Measurements from ENCODE around the gene ARID3A. TPM values are rescaled to one million over a fixed set of nuclear protein-coding genes. Genes with fewer than 3 reads are reported as not detected.

The ARID3A gene
- total and polyA plus RNA-seq, 2 donors (not counting 3 experiments of a cell fraction or from before 2014, with no cell fraction given), result 5.4 to 13.2 TPM

- Histone ChIP-seq H3K9ac (replicated peaks; ENCODE audit: extremely low read depth, insufficient read depth, low read length) (peak overlapping the region; percentile 93), H3K79me2 (ENCODE audit: control insufficient read depth, insufficient read depth, low read length) (peaks cover 57% of the 10 kb centered on the region), H3K4me3 (replicated peaks in 1 of 3; ENCODE audit: insufficient read depth in 1 of 3, low read depth in 1 of 3, low read length in 3 of 3) (peak overlapping the region; percentile 80 to 90 (median 88)), H3K36me3 (ENCODE audit: control insufficient read depth in 2 of 2, extremely low read depth in 1 of 2, insufficient read depth in 2 of 2, low read length in 2 of 2) (no peaks in the 10 kb centered on the region), H3K9me3 (replicated peaks; ENCODE audit: control insufficient read depth, insufficient read depth, low read length) (no peaks in the 10 kb centered on the region), H3K9me1 (replicated peaks; ENCODE audit: control insufficient read depth, extremely low read depth, insufficient read depth, low read length) (no peaks in the 10 kb centered on the region), H3K27ac (ENCODE audit: insufficient read depth, low read depth, low read length) (peak overlapping the region; percentile 95), H2AFZ (ENCODE audit: low read depth, low read length) (peak overlapping the region; percentile 19), H3K4me1 (ENCODE audit: control insufficient read depth, extremely low read depth, insufficient read depth, low read length) (peaks cover 40% of the 10 kb centered on the region), H3K27me3 (ENCODE audit: control insufficient read depth in 2 of 2, insufficient read depth in 2 of 2, low read length in 2 of 2) (no peaks in the 10 kb centered on the region), H4K20me1 (replicated peaks; ENCODE audit: control insufficient read depth, extremely low read depth, insufficient read depth, low read length) (no peaks in the 10 kb centered on the region), H3K4me2 (ENCODE audit: insufficient read depth, low read length) (peak overlapping the region; percentile 86)
- intact Hi-C loops (cut with micrococcal nuclease), result loop anchor here (2.0 to 5.0 kb wide), 2 partner anchors 19 to 162 kb away; partner anchors contain the start of gene GRIN3B
- dilution Hi-C loops (cut with MboI; ENCODE audit: extremely low pct_ligation_motif_present, low sequenced_read_pairs), result no loop called here
- POLR2A ChIA-PET, result interaction anchor here (0.6 kb wide), 1 partner anchor 12 kb away, joined by 3 read pairs; no protein-coding TSS in a partner anchor
- BruUV-seq (replicated peaks), result TSS peak; percentile 48
- FAIRE-seq (peak; percentile 38), DNase-seq (ENCODE audit: low read depth, low spot score) (peak; percentile 30)
- CTCF ChIA-PET, result interaction anchor here (0.6 kb wide), 1 partner anchor 84 kb away, joined by 3 read pairs; no protein-coding TSS in a partner anchor
- no peak for TF ChIP-seq EZH2 (IDR thresholded peaks at IDR 0.05; ENCODE audit: borderline replicate concordance, low read depth, low read length, severe bottlenecking)
- no peak for TF ChIP-seq MAX (IDR thresholded peaks at IDR 0.05; ENCODE audit: insufficient read depth, insufficient read length)
- no peak for TF ChIP-seq JUN (IDR thresholded peaks at IDR 0.05; ENCODE audit: borderline replicate concordance, insufficient read depth, insufficient read length, low read depth)
- no peak for TF ChIP-seq FOS (IDR thresholded peaks at IDR 0.05; ENCODE audit: borderline replicate concordance, insufficient read depth, low read length)
Observed at GRCh38 chr19:1019980-1020867, 94.4 kb downstream of the ARID3A start.
